IPS-15b (cell line): Measurements from ENCODE around the gene NCOA5.

ENCODE experiments used
- H3K27me3 ChIP-seq: one replicate; pipeline ENCODE4 v1.6.1; 2013; ENCODE audit warnings: low read length; ENCODE audit not compliant: control insufficient read depth, insufficient read depth
- H3K36me3 ChIP-seq: one replicate; pipeline ENCODE4 v1.6.1; 2013; ENCODE audit warnings: low read length; ENCODE audit not compliant: control insufficient read depth, insufficient read depth
- H3K4me1 ChIP-seq: one replicate; pipeline ENCODE4 v1.6.1; 2013; ENCODE audit warnings: mild to moderate bottlenecking, low read length; ENCODE audit not compliant: control insufficient read depth, insufficient read depth
- H3K4me3 ChIP-seq: one replicate; pipeline ENCODE4 v1.5.1; 2013; ENCODE audit warnings: low read depth, low read length
- H3K9ac ChIP-seq: one replicate; pipeline ENCODE4 v1.6.1; 2013; ENCODE audit warnings: low read depth, mild to moderate bottlenecking, low read length
- H3K9me3 ChIP-seq: one replicate; pipeline ENCODE4 v1.6.1; 2013; ENCODE audit warnings: mild to moderate bottlenecking, low read length; ENCODE audit not compliant: control insufficient read depth, insufficient read depth

Gene NCOA5

GRCh38 chr20:46056027-46056833 lies 33.5 kb downstream of the NCOA5 start:
- Histone ChIP-seq H3K4me1 (peaks cover 3% of the 10 kb centered on the region), H3K4me3 (no peak overlapping the region), H3K27me3 (peaks cover 68% of the 10 kb centered on the region), H3K9ac (no peak overlapping the region), H3K9me3 (no peaks in the 10 kb centered on the region), H3K36me3 (peaks cover 4% of the 10 kb centered on the region)

GRCh38 chr20:46055269-46055668 lies 34.5 kb downstream of the NCOA5 start:
- H3K27me3 ChIP-seq: peaks cover 71% of the 10 kb centered on the region
- no peak overlapping the region for H3K9ac ChIP-seq
- no peak overlapping the region for H3K4me3 ChIP-seq
- peaks cover 2% of the 10 kb centered on the region for H3K36me3 ChIP-seq
- peaks cover 3% of the 10 kb centered on the region for H3K4me1 ChIP-seq
- no peaks in the 10 kb centered on the region for H3K9me3 ChIP-seq

GRCh38 chr20:46054606-46055005 lies 35.2 kb downstream of the NCOA5 start:
- Histone ChIP-seq H3K4me1 (peaks cover 3% of the 10 kb centered on the region), H3K4me3 (no peak overlapping the region), H3K36me3 (no peaks in the 10 kb centered on the region), H3K9ac (no peak overlapping the region), H3K9me3 (no peaks in the 10 kb centered on the region), H3K27me3 (peaks cover 70% of the 10 kb centered on the region)

- Histone ChIP-seq H3K27me3 (peaks cover 65% of the 10 kb centered on the region), H3K9ac (no peak overlapping the region), H3K9me3 (no peaks in the 10 kb centered on the region), H3K4me3 (no peak overlapping the region), H3K36me3 (no peaks in the 10 kb centered on the region), H3K4me1 (no peaks in the 10 kb centered on the region)
Observed at GRCh38 chr20:46053416-46053815, 36.3 kb downstream of the NCOA5 start.

GRCh38 chr20:46051556-46052308 lies 38.0 kb downstream of the NCOA5 start:
- Histone ChIP-seq H3K36me3 (no peaks in the 10 kb centered on the region), H3K4me1 (no peaks in the 10 kb centered on the region), H3K9ac (no peak overlapping the region), H3K27me3 (peaks cover 57% of the 10 kb centered on the region), H3K4me3 (no peak overlapping the region), H3K9me3 (no peaks in the 10 kb centered on the region)

DNA sequence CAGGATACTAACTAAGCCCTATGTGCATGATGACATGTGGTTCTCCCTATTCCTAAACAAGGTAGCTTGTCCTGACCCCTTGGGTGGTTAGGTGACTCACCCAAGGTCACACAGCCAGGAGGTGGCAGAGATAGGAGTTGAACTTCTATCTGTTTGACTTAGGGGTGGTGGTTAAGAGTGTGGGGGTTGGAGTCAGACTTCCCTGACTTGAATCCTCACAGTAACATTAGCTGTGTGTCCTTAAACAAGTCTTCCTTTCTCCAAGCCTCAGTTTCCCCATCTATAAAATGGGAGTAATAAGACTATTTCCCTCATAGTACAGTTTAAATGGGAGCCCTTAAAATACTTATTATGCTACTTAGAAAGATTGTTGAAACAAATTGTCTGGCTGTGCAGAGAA lies 38.9 kb downstream of the NCOA5 start:
- H3K4me1 ChIP-seq: no peaks in the 10 kb centered on the region
- peaks cover 50% of the 10 kb centered on the region for H3K27me3 ChIP-seq
- H3K36me3 ChIP-seq: no peaks in the 10 kb centered on the region
- no peaks in the 10 kb centered on the region for H3K9me3 ChIP-seq
- no peak overlapping the region for H3K9ac ChIP-seq
- H3K4me3 ChIP-seq: no peak overlapping the region

GRCh38 chr20:46050444-46050843 lies 39.3 kb downstream of the NCOA5 start:
- Histone ChIP-seq H3K4me3 (no peak overlapping the region), H3K9ac (no peak overlapping the region), H3K36me3 (no peaks in the 10 kb centered on the region), H3K27me3 (peaks cover 46% of the 10 kb centered on the region), H3K4me1 (no peaks in the 10 kb centered on the region), H3K9me3 (no peaks in the 10 kb centered on the region)

DNA sequence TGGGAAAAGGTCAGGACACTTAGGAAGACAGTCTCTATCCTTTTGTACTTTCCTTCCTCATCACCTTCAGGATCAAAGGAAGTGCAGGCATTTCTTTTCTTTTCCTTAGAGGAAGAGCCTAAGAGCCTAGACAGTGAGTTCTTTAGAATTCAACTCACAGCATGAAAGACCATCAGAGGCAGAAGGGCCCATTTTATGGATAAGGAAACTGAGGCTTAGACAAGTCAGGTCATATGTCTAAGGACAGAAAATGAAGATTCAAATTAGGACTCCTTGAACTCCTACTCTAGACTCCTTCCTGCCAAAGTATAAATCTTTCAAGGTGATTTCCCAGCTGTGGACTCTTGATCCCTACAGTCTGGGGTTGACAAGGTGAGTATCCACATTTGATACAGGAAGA lies 39.9 kb downstream of the NCOA5 start:
- no peaks in the 10 kb centered on the region for H3K4me1 ChIP-seq
- H3K9me3 ChIP-seq: no peaks in the 10 kb centered on the region
- H3K9ac ChIP-seq: no peak overlapping the region
- no peaks in the 10 kb centered on the region for H3K36me3 ChIP-seq
- H3K27me3 ChIP-seq: peaks cover 40% of the 10 kb centered on the region
- no peak overlapping the region for H3K4me3 ChIP-seq

DNA sequence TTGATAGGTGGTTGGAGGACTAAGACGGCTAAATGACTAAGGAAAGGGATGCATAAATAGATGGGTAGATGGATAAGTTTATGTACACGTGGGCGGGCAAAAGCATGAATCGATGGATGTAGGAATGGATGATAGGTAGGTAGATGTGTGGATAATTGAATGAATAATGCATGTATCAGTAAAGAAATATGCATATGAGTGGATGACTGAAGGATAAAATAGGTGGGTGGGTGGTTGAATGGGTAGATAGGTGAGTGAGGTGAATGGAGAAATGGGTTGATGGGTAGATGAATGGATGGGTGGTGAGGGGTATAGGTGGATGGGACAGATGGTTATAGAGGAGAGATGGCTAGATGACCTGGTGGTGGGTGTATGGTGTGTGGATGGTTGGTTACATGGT lies 40.6 kb downstream of the NCOA5 start:
- no peak overlapping the region for H3K4me3 ChIP-seq
- peaks cover 35% of the 10 kb centered on the region for H3K27me3 ChIP-seq
- H3K9me3 ChIP-seq: no peaks in the 10 kb centered on the region
- no peaks in the 10 kb centered on the region for H3K36me3 ChIP-seq
- H3K4me1 ChIP-seq: no peaks in the 10 kb centered on the region
- no peak overlapping the region for H3K9ac ChIP-seq

GRCh38 chr20:46047821-46048220 lies 41.9 kb downstream of the NCOA5 start:
- H3K27me3 ChIP-seq: peaks cover 27% of the 10 kb centered on the region
- no peaks in the 10 kb centered on the region for H3K4me1 ChIP-seq
- H3K9ac ChIP-seq: no peak overlapping the region
- no peaks in the 10 kb centered on the region for H3K36me3 ChIP-seq
- H3K4me3 ChIP-seq: no peak overlapping the region
- no peaks in the 10 kb centered on the region for H3K9me3 ChIP-seq

GRCh38 chr20:46046588-46047310 lies 43.0 kb downstream of the NCOA5 start:
- no peak overlapping the region for H3K9ac ChIP-seq
- peaks cover 34% of the 10 kb centered on the region for H3K27me3 ChIP-seq
- no peaks in the 10 kb centered on the region for H3K4me1 ChIP-seq
- no peaks in the 10 kb centered on the region for H3K36me3 ChIP-seq
- H3K9me3 ChIP-seq: no peaks in the 10 kb centered on the region
- H3K4me3 ChIP-seq: no peak overlapping the region
